ENCODE measurements around the gene C4A.
"Not testable (repeated sequence)": the region's sequence is repeated elsewhere in the genome, so short reads cannot be mapped to it uniquely, and the experiment has no call there.

C4A gene

DNA sequence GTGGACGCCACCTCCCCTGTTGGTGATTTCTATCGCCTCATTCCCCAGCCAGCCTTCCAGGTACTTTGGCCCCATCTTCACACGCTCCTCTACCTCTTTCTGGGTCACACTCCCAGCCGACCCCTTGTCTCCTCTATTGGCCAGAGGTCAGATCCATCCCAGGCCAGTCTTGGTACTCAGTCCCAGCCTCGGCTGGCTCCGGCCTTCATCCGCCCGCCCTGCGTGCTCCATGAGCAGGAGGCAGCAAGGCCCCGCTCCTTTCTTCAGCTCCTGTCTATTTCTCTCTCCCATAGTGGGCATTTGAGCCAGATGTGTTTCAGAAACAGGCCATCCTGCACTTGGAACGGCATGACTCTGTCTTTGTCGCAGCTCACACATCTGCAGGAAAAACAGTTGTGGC, 20.2 kb upstream of the C4A start:
- DNase-seq, result no peak

DNA sequence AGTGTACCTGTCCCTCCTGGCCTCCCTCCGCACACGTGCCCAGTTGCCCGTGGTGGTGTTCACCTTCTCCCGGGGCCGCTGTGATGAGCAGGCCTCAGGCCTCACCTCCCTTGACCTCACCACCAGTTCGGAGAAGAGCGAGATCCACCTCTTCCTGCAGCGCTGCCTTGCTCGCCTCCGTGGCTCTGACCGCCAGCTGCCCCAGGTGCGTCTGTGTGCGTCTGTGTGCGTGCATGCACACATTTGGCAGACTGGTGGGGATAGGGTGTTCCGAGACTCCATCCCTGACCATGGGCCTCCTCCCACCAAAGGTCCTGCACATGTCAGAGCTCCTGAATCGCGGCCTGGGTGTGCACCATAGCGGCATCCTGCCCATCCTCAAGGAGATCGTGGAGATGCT, 17.9 kb upstream of the C4A start:
- DNase-seq, result no peak

GRCh38 chr6:31965700-31966099, 16.2 kb upstream of the C4A start:
- DNase-seq, result no peak

DNA sequence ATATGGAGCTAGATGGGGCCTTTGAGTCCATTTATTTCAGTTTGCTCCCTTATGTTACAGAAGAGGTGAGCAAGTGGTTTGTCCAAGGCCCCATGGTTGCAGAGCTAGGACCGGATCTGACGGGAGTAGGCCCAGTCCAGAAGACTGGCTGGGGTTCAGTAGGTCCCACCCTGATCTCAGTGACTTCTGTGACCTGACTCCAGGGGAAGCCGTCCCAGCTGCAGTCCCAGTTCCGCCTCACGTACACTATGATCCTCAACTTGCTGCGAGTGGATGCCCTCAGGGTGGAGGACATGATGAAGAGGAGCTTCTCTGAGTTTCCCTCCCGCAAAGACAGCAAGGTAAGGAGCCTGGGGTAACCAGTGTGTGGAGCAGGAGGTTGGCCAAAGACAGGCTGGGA, 15.4 kb upstream of the C4A start:
- no peak for DNase-seq

- DNase-seq, result no peak
Measured at GRCh38 chr6:31966997-31967925, 14.6 kb upstream of the C4A start.

DNA sequence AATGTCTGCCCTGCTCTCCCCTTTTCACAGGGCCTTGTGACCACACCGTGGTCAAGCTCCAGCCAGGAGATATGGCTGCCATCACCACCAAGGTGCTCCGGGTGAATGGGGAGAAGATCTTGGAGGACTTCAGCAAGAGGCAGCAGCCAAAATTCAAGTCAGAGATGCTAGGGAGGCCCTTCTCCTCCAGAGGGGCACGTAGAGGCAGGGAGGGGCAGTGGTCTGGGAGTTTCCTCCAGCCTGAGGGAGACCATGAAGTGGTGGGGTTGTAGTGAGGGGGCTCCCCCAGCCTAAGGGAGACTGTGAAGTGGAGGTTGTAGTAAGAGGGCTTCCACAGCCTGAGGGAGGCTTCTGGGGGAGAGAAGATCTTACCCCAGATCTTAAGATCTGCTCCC, 13.9 kb upstream of the C4A start:
- no peak for DNase-seq

DNA sequence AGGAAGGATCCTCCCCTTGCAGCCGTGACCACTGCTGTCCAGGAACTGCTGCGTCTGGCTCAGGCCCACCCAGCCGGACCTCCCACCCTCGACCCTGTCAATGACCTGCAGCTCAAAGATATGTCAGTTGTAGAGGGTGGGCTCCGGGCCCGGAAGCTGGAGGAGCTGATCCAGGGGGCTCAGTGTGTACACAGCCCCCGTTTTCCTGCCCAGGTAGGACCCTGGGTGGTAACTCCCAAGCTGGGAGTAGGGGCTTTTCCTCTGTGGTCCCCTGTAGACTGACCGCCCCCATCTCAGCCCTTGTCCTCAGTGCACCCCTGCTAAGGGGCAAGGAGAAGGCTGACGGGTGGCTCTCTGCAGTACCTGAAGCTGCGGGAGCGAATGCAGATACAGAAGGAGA, 13.5 kb upstream of the C4A start:
- DNase-seq, result no peak

DNA sequence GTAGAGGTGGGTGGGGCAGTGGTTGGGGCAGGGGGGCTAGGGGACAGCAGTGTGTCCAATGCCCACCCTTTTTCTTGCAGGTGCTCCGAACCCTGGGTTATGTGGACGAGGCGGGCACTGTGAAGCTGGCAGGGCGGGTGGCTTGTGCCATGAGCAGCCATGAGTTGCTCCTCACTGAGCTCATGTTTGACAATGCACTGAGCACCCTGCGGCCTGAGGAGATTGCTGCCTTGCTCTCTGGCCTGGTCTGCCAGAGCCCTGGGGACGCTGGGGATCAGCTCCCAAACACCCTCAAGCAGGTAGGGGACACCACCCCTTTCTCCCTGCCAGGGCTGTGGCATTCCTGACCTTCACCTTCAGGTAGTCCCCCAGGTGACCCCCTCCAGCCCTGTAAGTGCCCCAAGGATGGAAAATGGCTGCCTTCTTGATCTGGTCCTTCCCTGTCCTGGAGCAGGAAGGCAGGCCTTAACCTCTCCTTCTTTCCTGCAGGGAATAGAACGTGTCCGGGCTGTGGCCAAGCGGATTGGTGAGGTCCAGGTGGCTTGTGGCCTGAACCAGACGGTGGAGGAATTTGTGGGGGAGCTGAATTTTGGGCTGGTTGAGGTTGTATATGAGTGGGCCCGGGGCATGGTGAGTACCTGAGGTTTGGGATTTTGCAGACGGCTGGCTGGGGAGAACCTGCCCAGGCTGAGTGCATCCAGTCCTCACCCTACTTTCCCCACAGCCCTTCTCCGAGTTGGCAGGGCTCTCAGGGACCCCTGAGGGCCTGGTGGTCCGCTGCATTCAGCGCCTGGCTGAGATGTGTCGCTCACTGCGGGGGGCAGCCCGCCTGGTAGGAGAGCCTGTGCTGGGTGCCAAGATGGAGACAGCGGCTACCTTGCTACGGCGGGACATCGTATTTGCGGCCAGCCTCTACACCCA, 12.8 kb upstream of the C4A start:
- DNase-seq, result no peak

GRCh38 chr6:31969712-31970603, 11.9 kb upstream of the C4A start:
- DNase-seq, result no peak

DNA sequence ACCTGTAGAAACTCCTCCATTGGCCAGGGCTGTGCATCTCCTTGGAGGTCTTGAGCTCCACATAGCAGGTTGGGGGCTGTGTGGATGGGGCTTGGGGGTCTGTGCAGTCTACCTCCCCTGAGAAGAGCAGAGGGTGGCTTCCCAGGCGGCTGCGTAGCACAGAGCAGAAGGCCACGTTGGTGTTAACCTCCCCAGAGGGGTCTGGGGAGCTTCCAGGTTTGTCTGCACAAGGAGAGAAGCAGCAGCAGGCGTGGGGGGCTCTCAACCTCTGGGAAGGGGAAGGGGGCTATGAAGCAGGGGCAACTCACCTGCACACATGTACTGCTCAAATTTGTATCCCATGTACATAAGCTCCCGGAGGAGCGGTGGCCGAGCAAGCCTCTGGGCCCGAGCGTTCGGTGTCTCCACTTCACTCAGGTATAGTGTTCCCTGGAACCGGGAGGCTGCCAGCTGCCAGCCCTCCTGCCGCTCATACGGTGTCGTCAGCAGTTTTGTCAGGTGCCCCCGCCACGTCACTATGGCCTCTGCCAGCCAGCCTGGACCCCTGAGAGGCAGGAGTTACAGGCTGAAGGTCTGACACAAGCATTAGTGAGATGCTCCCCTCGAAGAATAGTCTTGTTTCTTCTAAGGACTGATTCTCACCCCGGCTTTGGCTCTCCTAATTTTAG, 11.1 kb upstream of the C4A start:
- no peak for DNase-seq

DNA sequence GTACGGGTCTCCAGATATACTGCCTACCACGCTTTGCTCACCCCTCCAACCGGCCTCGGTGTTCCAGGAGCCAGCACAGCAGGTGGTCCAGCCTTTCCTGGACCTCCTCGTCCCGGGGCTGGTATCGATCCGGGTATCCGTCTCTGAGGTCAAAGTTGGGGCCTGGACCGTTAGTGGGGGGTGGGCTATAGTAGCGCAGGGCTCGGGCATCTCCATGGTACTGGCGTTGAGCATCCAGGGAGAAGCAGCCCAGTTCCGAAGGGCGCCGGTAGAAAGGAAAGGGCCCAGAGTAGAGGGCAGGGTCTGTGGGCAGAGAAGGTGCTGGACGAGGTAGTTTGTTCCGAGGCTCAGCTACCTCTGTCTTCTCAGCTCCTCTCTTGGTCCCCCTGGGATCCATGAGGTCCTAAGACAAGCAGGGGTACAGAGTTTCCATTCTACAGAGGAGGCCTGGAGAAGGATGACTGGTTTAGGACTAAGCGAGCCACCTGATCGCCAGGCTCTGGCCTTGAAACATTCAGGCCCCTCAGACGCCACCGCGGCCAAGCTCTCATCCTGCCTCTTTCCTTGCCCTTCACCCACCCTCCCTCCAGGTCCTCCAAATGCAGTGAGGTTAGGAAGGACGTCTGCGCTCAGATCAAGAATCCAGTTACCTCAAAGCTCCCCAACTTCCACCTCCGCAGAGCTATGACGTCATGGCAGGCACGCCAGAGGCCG, 10.4 kb upstream of the C4A start:
- DNase-seq, result no peak

DNA sequence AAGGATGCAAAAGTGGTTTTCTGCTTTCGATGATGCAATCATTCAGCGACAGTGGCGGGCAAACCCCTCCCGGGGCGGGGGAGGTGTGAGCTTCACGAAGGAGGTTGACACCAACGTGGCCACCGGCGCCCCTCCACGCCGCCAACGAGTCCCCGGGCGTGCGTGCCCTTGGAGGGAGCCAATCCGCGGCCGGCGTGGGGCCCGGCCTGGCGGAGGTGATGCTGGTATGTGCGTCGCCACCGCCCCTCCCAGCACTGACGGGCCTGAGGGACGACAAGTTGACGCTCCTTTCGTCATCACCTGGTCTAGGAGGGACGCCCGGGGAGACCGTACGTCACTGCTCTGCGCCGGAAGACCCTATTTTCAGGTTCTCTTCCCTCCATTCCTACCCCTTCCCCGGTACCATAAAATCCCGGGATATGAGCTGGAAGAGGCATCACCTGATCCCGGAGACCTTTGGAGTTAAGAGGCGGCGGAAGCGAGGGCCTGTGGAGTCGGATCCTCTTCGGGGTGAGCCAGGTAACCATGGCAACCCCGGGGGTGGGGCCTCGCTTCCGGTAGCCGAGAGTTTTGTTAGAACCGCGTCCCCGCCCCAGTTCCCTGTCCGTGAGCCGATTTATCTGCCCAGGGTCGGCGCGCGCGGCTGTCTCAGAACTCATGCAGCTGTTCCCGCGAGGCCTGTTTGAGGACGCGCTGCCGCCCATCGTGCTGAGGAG, 9.7 kb upstream of the C4A start, which contains the start of gene DXO:
DXO (minus strand) TSS at position 146 of the 716 bp plus-strand sequence. CDS start 463 bp downstream, outside the sequence.
- DNase-seq, result peak; percentile 98

DNA sequence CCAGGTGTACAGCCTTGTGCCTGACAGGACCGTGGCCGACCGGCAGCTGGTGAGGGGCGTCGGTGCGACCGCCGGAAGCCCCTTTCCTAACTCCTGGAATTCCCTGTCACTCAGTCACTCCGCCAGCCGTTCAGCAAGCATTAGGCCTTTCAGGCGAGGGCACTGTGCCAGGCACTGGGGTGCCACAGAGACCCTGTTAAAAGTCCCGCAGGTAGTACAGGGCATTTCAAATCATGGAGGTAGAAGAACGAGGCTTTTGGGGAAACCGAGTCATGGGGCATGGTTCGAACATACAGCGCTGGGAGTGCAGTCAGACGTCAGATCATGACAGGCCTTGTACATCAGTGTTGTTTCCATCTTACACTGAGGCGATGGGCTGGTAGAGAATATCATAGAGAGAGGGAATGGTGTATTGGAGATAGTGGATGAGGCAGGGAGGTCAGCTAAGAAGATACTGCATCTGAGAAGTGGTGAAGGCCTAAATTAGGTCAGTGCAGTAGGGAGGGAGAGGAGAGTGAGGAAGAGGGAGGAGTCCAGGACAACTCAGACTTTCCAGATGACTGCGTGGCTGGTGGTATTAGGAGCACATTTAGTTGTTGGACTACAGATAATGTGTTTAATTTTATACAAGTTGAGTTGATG, 9.0 kb upstream of the C4A start:
- DNase-seq, result no peak

DNA sequence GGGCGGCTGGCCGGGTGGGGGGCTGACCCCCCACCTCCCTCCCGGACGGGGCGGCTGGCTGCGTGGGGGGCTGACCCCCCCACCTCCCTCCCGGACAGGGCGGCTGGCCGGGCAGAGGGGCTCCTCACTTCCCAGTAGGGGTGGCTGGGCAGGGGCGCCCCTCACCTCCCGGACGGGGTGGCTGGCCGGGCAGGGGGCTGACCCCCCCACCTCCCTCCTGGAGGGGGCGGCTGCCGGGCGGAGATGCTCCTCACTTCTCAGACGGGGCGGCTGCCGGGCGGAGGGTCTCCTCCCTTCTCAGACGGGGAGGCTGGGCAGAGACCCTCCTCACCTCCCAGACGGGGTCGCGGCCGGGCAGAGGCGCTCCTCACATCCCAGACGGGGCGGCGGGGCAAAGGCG, 5.8 kb upstream of the C4A start:
- not testable (repeated sequence) for DNase-seq

DNA sequence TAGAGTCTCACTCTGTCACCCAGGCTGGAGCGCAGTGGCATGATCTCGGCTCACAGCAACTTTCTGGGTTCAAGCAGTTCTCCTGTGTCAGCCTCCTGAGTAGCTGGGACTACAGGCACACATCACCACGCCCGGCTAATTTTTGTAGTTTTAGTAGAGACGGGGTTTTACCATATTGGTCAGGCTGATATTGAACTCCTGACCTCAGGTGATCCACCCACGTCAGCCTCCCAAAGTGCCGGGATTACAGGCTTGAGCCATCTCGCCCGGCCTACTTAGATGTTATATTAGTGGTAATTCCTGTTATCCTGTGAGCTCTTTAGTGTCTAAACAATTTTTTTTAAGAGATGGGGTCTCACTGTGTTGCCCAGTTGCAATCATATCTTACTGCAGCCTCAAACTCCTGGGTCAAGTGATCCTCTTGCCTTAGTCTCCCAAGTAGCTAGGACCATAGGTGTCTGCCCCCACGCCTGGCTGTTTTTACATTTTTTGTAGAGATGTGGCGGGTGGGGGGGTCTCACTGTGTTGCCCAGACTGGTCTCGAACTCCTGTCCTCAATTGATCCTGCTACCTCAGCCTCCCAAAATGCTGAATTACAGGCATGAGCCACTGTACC, 3.9 kb upstream of the C4A start:
- DNase-seq, result no peak

DNA sequence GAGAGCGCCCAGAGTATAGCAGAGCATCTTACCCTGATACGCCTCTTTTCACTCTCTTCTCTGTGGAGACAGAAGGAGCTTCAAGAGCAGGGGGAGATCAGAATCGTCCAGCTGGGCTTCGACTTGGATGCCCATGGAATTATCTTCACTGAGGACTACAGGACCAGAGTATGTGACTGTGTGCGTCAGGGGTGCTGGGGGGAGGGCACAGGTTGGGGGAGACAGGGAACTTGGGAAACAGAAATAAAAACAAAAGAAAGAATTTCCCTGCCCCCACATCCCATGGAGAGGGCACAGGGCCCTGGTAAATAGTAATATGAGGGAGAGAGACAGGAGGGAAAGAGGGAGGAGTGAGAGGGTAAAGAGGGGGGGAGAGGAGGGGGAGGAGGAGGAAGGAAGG, 3.0 kb upstream of the C4A start:
- no peak for DNase-seq

GRCh38 chr6:31979238-31979898, 2.5 kb upstream of the C4A start:
- DNase-seq, result no peak

GRCh38 chr6:31980195-31980876, 1.5 kb upstream of the C4A start:
- not testable (repeated sequence) for DNase-seq

DNA sequence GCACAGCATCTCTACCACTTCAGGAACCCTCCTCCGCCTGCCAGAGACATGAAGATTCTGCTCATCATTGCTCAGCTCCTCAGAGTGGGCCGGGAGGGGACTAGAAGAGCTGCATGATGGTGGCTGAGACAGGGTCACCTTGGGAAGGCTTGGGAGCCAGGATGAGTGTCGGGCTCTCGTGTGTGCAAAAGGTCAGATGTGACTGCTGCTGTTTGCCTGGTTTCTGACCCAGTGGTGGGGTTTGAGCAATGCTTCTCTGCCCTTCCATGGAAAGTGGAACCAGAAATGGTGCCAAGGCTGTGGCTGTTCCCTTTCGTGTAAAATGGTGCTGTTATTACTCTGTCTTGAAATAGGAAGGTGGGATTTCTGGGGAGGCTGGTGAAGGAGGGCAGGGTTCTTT, 859 bp upstream of the C4A start:
- DNase-seq, result not testable (repeated sequence)

All from stimulated activated CD4-positive, alpha-beta T cell treated with anti-CD3 and anti-CD28 coated beads, Interleukin-4, amount 100 ng/mL, for 24 hours (primary cell).